ENCODE results near the gene ABCB11. TPM values are rescaled to one million over a fixed set of nuclear protein-coding genes. Genes with fewer than 3 reads are reported as not detected.
A peak's percentile ranks its signal among the peaks of the same experiment; 100 is the strongest.

ABCB11 gene
- total RNA-seq, 4 donors from 2014 or later: 0.06 TPM; not detected in 3

GRCh38 chr2:168954256-168954655 lies 76.9 kb downstream of the ABCB11 start:
- no peaks in the 10 kb centered on the region for H3K36me3 ChIP-seq
- H3K4me3 ChIP-seq: no peak overlapping the region
- H3K4me1 ChIP-seq: no peaks in the 10 kb centered on the region
- H3K27ac ChIP-seq (replicated peaks in 1 of 4): no peak overlapping the region
- no peaks in the 10 kb centered on the region for H3K27me3 ChIP-seq
- peaks cover 0 to 8% (median 2%) of the 10 kb centered on the region in 4 donors for H3K9me3 ChIP-seq
- TF ChIP-seq EP300 (IDR thresholded peaks at IDR 0.05) (no peak), POLR2AphosphoS5 (IDR thresholded peaks at IDR 0.05) (no peak)
- DNase-seq (ENCODE audit: extremely low spot score): no peak
- intact Hi-C loops (cut with DNase I): no loop called here

GRCh38 chr2:168952424-168952823 lies 78.7 kb downstream of the ABCB11 start:
- Histone ChIP-seq H3K9me3 (peaks cover 0 to 8% (median 2%) of the 10 kb centered on the region in 4 donors), H3K4me3 (no peak overlapping the region), H3K27ac (replicated peaks in 1 of 4) (no peak overlapping the region), H3K36me3 (no peaks in the 10 kb centered on the region), H3K27me3 (no peaks in the 10 kb centered on the region), H3K4me1 (no peaks in the 10 kb centered on the region)
- TF ChIP-seq POLR2A (IDR thresholded peaks at IDR 0.05; ENCODE audit: low read depth) (no peak), EP300 (IDR thresholded peaks at IDR 0.05) (no peak), POLR2AphosphoS5 (IDR thresholded peaks at IDR 0.05) (no peak), CTCF (IDR thresholded peaks at IDR 0.05) (no peak)
- intact Hi-C loops (cut with DNase I): no loop called here
- WGBS: 78% methylated on average over 1 of the region's 1 CpG
- no peak for DNase-seq (ENCODE audit: extremely low spot score)

GRCh38 chr2:168951871-168952270 lies 79.3 kb downstream of the ABCB11 start:
- TF ChIP-seq CTCF (IDR thresholded peaks at IDR 0.05) (no peak), POLR2AphosphoS5 (IDR thresholded peaks at IDR 0.05) (no peak), POLR2A (IDR thresholded peaks at IDR 0.05; ENCODE audit: low read depth) (no peak), EP300 (IDR thresholded peaks at IDR 0.05) (no peak)
- H3K27me3 ChIP-seq: no peaks in the 10 kb centered on the region
- no peak overlapping the region for H3K4me3 ChIP-seq
- H3K9me3 ChIP-seq: peaks cover 0 to 8% (median 2%) of the 10 kb centered on the region in 4 donors
- 83% methylated on average over 1 of the region's 1 CpG for WGBS
- no peak for DNase-seq (ENCODE audit: extremely low spot score)
- intact Hi-C loops (cut with DNase I): no loop called here
- no peaks in the 10 kb centered on the region for H3K36me3 ChIP-seq
- no peak overlapping the region for H3K27ac ChIP-seq (replicated peaks in 1 of 4)
- H3K4me1 ChIP-seq: no peaks in the 10 kb centered on the region

- no peaks in the 10 kb centered on the region for H3K27me3 ChIP-seq
- intact Hi-C loops (cut with DNase I): no loop called here
- TF ChIP-seq POLR2AphosphoS5 (IDR thresholded peaks at IDR 0.05) (no peak), EP300 (IDR thresholded peaks at IDR 0.05) (no peak), POLR2A (IDR thresholded peaks at IDR 0.05; ENCODE audit: low read depth) (no peak), CTCF (IDR thresholded peaks at IDR 0.05) (no peak)
- no peaks in the 10 kb centered on the region for H3K36me3 ChIP-seq
- H3K4me3 ChIP-seq: no peak overlapping the region
- H3K9me3 ChIP-seq: peaks cover 0 to 8% (median 2%) of the 10 kb centered on the region in 4 donors
- 98% methylated on average over 1 of the region's 1 CpG for WGBS
- H3K4me1 ChIP-seq: no peaks in the 10 kb centered on the region
- no peak overlapping the region for H3K27ac ChIP-seq (replicated peaks in 1 of 4)
- no peak for DNase-seq (ENCODE audit: extremely low spot score)
Observed at GRCh38 chr2:168949324-168949723, 81.8 kb downstream of the ABCB11 start.

GRCh38 chr2:168948621-168949212 lies 82.4 kb downstream of the ABCB11 start:
- no peak overlapping the region for H3K27ac ChIP-seq (replicated peaks in 1 of 4)
- peaks cover 0 to 8% (median 2%) of the 10 kb centered on the region in 4 donors for H3K9me3 ChIP-seq
- DNase-seq (ENCODE audit: extremely low spot score): no peak
- H3K27me3 ChIP-seq: no peaks in the 10 kb centered on the region
- peak in 2 of 3 experiments; percentile 10 to 45 for TF ChIP-seq CTCF (IDR thresholded peaks at IDR 0.05)
- TF ChIP-seq POLR2A (IDR thresholded peaks at IDR 0.05; ENCODE audit: low read depth): no peak
- no peak overlapping the region for H3K4me3 ChIP-seq
- WGBS: 64% methylated on average over 6 of the region's 6 CpGs
- H3K4me1 ChIP-seq: no peaks in the 10 kb centered on the region
- intact Hi-C loops (cut with DNase I): no loop called here
- no peaks in the 10 kb centered on the region for H3K36me3 ChIP-seq
